Loucy (cell line): ENCODE measurements around the gene RPL22.

ENCODE experiments used
- CTCF ChIP-seq: fragments of 200-600 bp; sonication (generic); conservative IDR thresholded peaks from 2 replicates; pipeline ENCODE4 v1.5.1; 2014; ENCODE audit warnings: mild to moderate bottlenecking, antibody characterized with exemption, low read length
- EZH2phosphoT487 ChIP-seq: fragments of 200-600 bp; IDR thresholded peaks from 2 replicates; pipeline ENCODE4 v1.6.1; 2018; ENCODE audit warnings: antibody characterized with exemption, mild to moderate bottlenecking, moderate library complexity, borderline replicate concordance

- no peak for TF ChIP-seq CTCF
- TF ChIP-seq EZH2phosphoT487: no peak
Measured at GRCh38 chr1:6210591-6211355, 11.4 kb upstream of the RPL22 start.
